Fibroblast of lung (primary cell): ENCODE measurements around the gene RHEB.

Experiments used
- CTCF ChIP-seq, 2 donors: IDR thresholded peaks in 1 of 2; conservative IDR thresholded peaks in 1 of 2; 1 replicate in 1 of 2; 2 replicates in 1 of 2; pipeline ENCODE4 v1.5.1; 2011 to 2012; ENCODE audit warnings: low read length in 2 of 2, control low read depth in 1 of 2, inconsistent platforms in 1 of 2, low read depth in 1 of 2, mild to moderate bottlenecking in 1 of 2
- EZH2 ChIP-seq: IDR thresholded peaks from 2 replicates; pipeline ENCODE4 v1.5.1; 2012; ENCODE audit warnings: low read length, control low read depth, mild to moderate bottlenecking; ENCODE audit errors: missing control alignments

GRCh38 chr7:151435103-151435916, 84.4 kb downstream of the RHEB start:
- no peak for TF ChIP-seq EZH2
- TF ChIP-seq CTCF (conservative IDR thresholded peaks at IDR 0.05 in 1 of 2, IDR thresholded peaks at IDR 0.05 in 1 of 2; ENCODE audit: low read depth in 1 of 2, low read length in 2 of 2): no peak
